Trophoblast cell (in vitro differentiated cells and primary cell): ENCODE results near the gene FAM9C.
"Not testable (repeated sequence)": the region's sequence is repeated elsewhere in the genome, so short reads cannot be mapped to it uniquely, and the experiment has no call there.

ENCODE experiments used
- DNase-seq, 2 donors: peaks; one replicate each; pipeline ENCODE4 v3.0.0-alpha.2; 2016
- H2AFZ ChIP-seq: 2 replicates; pipeline ENCODE4 v1.6.1; 2013; ENCODE audit warnings: low read length, moderate library complexity, mild to moderate bottlenecking; ENCODE audit not compliant: insufficient read depth, poor library complexity
- H2AK5ac ChIP-seq: 2 replicates; pipeline ENCODE4 v1.6.1; 2013; ENCODE audit warnings: mild to moderate bottlenecking, low read length
- H2BK120ac ChIP-seq: 2 replicates; pipeline ENCODE4 v1.6.1; 2013; ENCODE audit warnings: low read length, mild to moderate bottlenecking, moderate library complexity; ENCODE audit not compliant: insufficient read depth, poor library complexity
- H2BK12ac ChIP-seq: 2 replicates; pipeline ENCODE4 v1.6.1; 2013; ENCODE audit warnings: mild to moderate bottlenecking, low read length, moderate library complexity
- H2BK5ac ChIP-seq: 2 replicates; pipeline ENCODE4 v1.6.1; 2013; ENCODE audit warnings: low read length, low read depth, moderate library complexity, mild to moderate bottlenecking; ENCODE audit not compliant: poor library complexity
- H3K14ac ChIP-seq: 2 replicates; pipeline ENCODE4 v1.6.1; 2013; ENCODE audit warnings: mild to moderate bottlenecking, low read length
- H3K18ac ChIP-seq: 2 replicates; pipeline ENCODE4 v1.6.1; 2013; ENCODE audit warnings: mild to moderate bottlenecking, low read length
- H3K23ac ChIP-seq: 2 replicates; pipeline ENCODE4 v1.6.1; 2013; ENCODE audit warnings: low read length
- H3K27ac ChIP-seq: 2 replicates; pipeline ENCODE4 v1.5.1; 2013; ENCODE audit warnings: low read depth, mild to moderate bottlenecking, inconsistent platforms, low read length, moderate library complexity
- H3K27me3 ChIP-seq: 2 replicates; pipeline ENCODE4 v1.6.1; 2013; ENCODE audit warnings: inconsistent platforms, mild to moderate bottlenecking, low read length, moderate library complexity; ENCODE audit not compliant: insufficient read depth
- H3K36me3 ChIP-seq, 2 experiments: 1 replicate in 1 of 2; 2 replicates in 1 of 2; pipeline ENCODE4 v1.6.1; 2013; ENCODE audit warnings: low read length in 2 of 2, mild to moderate bottlenecking in 2 of 2, moderate library complexity in 1 of 2; ENCODE audit not compliant: insufficient read depth in 2 of 2, control insufficient read depth in 1 of 2
- H3K4ac ChIP-seq: 2 replicates; pipeline ENCODE4 v1.6.1; 2013; ENCODE audit warnings: low read depth, mild to moderate bottlenecking, low read length, moderate library complexity
- H3K4me1 ChIP-seq, 2 experiments: 1 replicate in 1 of 2; 2 replicates in 1 of 2; pipeline ENCODE4 v1.6.1; 2013; ENCODE audit warnings: low read length in 2 of 2, mild to moderate bottlenecking in 2 of 2, moderate library complexity in 1 of 2; ENCODE audit not compliant: insufficient read depth in 2 of 2, control insufficient read depth in 1 of 2
- H3K4me2 ChIP-seq: 2 replicates; pipeline ENCODE4 v1.6.1; 2013; ENCODE audit warnings: inconsistent platforms, mild to moderate bottlenecking, low read length, moderate library complexity
- H3K4me3 ChIP-seq: 2 replicates; pipeline ENCODE4 v1.5.1; 2013; ENCODE audit warnings: mild to moderate bottlenecking, low read depth, low read length, inconsistent platforms
- H3K79me1 ChIP-seq: one replicate; pipeline ENCODE4 v1.6.1; 2013; ENCODE audit warnings: low read length
- H3K79me2 ChIP-seq: 2 replicates; pipeline ENCODE4 v1.6.1; 2013; ENCODE audit warnings: low read length, mild to moderate bottlenecking; ENCODE audit not compliant: control insufficient read depth, insufficient read depth, poor library complexity
- H3K9ac ChIP-seq: 2 replicates; pipeline ENCODE4 v1.6.1; 2013; ENCODE audit warnings: mild to moderate bottlenecking, low read length
- H3K9me3 ChIP-seq: 2 replicates; pipeline ENCODE4 v1.6.1; 2013; ENCODE audit warnings: low read depth, mild to moderate bottlenecking, control low read depth, inconsistent platforms, low read length; ENCODE audit not compliant: insufficient read depth
- H4K12ac ChIP-seq: 2 replicates; pipeline ENCODE4 v1.6.1; 2013; ENCODE audit warnings: low read depth, mild to moderate bottlenecking, low read length, moderate library complexity
- H4K8ac ChIP-seq: 2 replicates; pipeline ENCODE4 v1.6.1; 2013; ENCODE audit warnings: low read depth, mild to moderate bottlenecking, low read length, moderate library complexity
- H4K91ac ChIP-seq: one replicate; pipeline ENCODE4 v1.6.1; 2013; ENCODE audit warnings: low read depth, mild to moderate bottlenecking, low read length, moderate library complexity
- WGBS: extraction: QIAGEN DNeasy Blood & Tissue Kit; methylation state at CpG from one replicate; pipeline ENCODE4 v1.1.7; 2013; ENCODE audit warnings: missing lambda C conversion rate; ENCODE audit not compliant: insufficient read length, insufficient coverage; ENCODE audit errors: extremely low coverage; 5-methylcytosine and 5-hydroxymethylcytosine counted together

FAM9C gene

DNA sequence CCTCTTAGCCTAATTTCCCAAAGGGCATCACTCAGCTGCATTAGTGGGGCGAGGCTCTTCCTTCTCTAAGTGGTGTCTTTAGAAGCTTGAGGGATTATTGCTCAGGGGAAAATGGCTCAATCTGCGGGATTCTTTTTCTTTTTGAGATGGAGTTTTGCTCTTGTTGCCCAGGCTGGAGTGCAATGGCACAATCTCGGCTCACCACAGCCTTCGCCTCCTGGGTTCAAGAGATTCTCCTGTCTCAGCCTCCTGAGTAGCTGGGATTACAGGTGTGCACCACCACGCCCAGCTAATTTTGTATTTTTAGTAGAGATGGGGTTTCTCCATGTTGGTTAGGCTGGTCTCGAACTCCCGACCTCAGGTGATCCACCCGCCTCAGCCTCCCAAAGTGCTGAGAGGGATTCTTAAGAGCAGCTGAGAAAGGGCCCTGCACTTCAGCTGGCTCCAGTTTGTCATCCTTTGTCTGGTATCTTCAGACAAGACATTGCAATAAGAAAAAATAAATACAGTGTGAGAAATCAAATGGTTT, 42.4 kb upstream of the FAM9C start:
- not testable (repeated sequence) for DNase-seq, H3K27ac ChIP-seq, H3K14ac ChIP-seq, H3K4me3 ChIP-seq, H3K27me3 ChIP-seq, H3K9ac ChIP-seq, H2AFZ ChIP-seq, H4K12ac ChIP-seq, H2BK12ac ChIP-seq, H3K23ac ChIP-seq, H2BK120ac ChIP-seq, H3K4ac ChIP-seq, H3K18ac ChIP-seq, H2AK5ac ChIP-seq, H3K4me2 ChIP-seq, H3K36me3 ChIP-seq, H3K79me2 ChIP-seq, H3K4me1 ChIP-seq, H4K8ac ChIP-seq, H4K91ac ChIP-seq, H3K79me1 ChIP-seq, H2BK5ac ChIP-seq, H3K9me3 ChIP-seq
- no CpG with 5 or more reads among the region's 8 CpGs for WGBS

DNA sequence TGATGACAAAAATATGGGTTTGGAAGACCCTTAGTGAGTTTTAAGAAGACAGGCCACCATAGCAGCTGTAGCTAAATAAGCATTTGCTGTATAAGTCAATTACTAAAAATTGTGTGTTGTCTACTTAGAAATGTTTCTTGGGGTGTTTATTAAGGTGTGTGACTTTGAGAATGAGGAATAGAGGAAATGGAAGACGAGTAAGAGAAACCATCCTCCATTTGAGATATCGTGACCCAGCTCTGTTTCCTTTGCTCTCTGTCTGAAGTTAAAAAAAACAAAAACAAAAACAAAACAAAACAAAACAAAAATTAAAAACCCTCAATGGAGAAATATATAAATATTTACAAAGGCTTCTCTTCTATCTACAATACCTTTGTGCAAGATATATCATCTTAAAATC, 41.7 kb upstream of the FAM9C start:
- Histone ChIP-seq H3K9me3 (no peaks in the 10 kb centered on the region), H2BK120ac (no peak overlapping the region), H3K4me1 (peaks cover 0 to 7% of the 10 kb centered on the region in 2 experiments), H3K14ac (no peak overlapping the region), H3K79me1 (no peaks in the 10 kb centered on the region), H3K36me3 (no peaks in the 10 kb centered on the region), H4K8ac (no peak overlapping the region), H2BK5ac (no peak overlapping the region), H2AFZ (no peak overlapping the region), H2AK5ac (no peak overlapping the region), H2BK12ac (no peak overlapping the region), H3K4me3 (no peak overlapping the region), H3K27ac (no peak overlapping the region), H4K91ac (no peak overlapping the region), H3K27me3 (no peaks in the 10 kb centered on the region), H3K9ac (no peak overlapping the region), H4K12ac (no peak overlapping the region), H3K4me2 (no peak overlapping the region), H3K18ac (no peak overlapping the region), H3K23ac (no peak overlapping the region), H3K4ac (no peak overlapping the region), H3K79me2 (no peaks in the 10 kb centered on the region)
- DNase-seq = no peak
- no CpG with 5 or more reads among the region's 2 CpGs for WGBS

- Histone ChIP-seq H3K23ac (no peak overlapping the region), H2BK12ac (no peak overlapping the region), H3K9ac (no peak overlapping the region), H2AK5ac (no peak overlapping the region), H3K4me2 (no peak overlapping the region), H3K4me1 (peaks cover 0 to 6% of the 10 kb centered on the region in 2 experiments), H2BK5ac (no peak overlapping the region), H4K12ac (no peak overlapping the region), H3K14ac (no peak overlapping the region), H3K18ac (no peak overlapping the region), H3K9me3 (no peaks in the 10 kb centered on the region), H2BK120ac (no peak overlapping the region), H4K8ac (no peak overlapping the region), H3K27me3 (no peaks in the 10 kb centered on the region), H3K79me2 (no peaks in the 10 kb centered on the region), H3K36me3 (no peaks in the 10 kb centered on the region), H2AFZ (no peak overlapping the region), H3K79me1 (no peaks in the 10 kb centered on the region), H3K27ac (no peak overlapping the region), H4K91ac (no peak overlapping the region), H3K4ac (no peak overlapping the region), H3K4me3 (no peak overlapping the region)
- no peak for DNase-seq
- no CpG with 5 or more reads among the region's 5 CpGs for WGBS
These were observed 41.1 kb upstream of the FAM9C start for GRCh38 chrX:13085526-13085925.

GRCh38 chrX:13084611-13085010, 40.2 kb upstream of the FAM9C start:
- no peak overlapping the region for H2BK12ac ChIP-seq

More at GRCh38 chrX:13084611-13085010, 40.2 kb upstream of the FAM9C start:
- Histone ChIP-seq H2AK5ac (no peak overlapping the region), H3K18ac (no peak overlapping the region), H3K27ac (no peak overlapping the region), H3K4ac (no peak overlapping the region), H3K79me1 (no peaks in the 10 kb centered on the region), H4K12ac (no peak overlapping the region), H3K14ac (no peak overlapping the region), H2BK5ac (no peak overlapping the region), H3K79me2 (no peaks in the 10 kb centered on the region), H3K9me3 (no peaks in the 10 kb centered on the region), H3K9ac (no peak overlapping the region), H3K23ac (no peak overlapping the region), H3K36me3 (no peaks in the 10 kb centered on the region), H2AFZ (no peak overlapping the region), H3K4me1 (no peaks in the 10 kb centered on the region), H2BK120ac (no peak overlapping the region), H3K4me2 (no peak overlapping the region), H3K27me3 (no peaks in the 10 kb centered on the region), H4K91ac (no peak overlapping the region), H3K4me3 (no peak overlapping the region), H4K8ac (no peak overlapping the region)
- DNase-seq = no peak
- WGBS = no CpG with 5 or more reads among the region's 1 CpG
